ENCODE measurements around the gene HNF4A.

HNF4A gene

DNA sequence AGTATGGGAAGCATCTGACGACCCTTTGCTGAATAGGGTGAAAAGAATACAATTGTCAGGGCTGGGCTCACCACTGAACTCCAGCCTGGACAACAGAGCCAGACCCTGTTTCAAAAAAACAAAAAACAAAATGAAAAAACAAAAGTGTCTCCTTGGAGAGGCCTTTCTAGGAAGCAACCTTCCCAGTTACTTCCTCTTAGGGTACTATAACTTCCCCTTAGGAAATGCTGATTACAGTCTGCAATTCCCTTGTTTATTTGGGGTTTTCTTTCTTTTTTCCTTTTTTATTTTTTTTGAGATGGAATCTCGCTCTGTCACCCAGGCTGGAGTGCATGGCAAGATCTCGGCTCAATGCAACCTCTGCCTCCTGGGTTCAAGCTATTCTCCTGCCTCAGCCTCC, 99.6 kb downstream of the HNF4A start:
- Mint-ChIP-seq H3K27me3 (ENCODE audit: low read depth) (no peaks in the 10 kb centered on the region), H3K36me3 (ENCODE audit: low read depth) (no peaks in the 10 kb centered on the region), H3K4me3 (no peak overlapping the region), H3K4me1 (ENCODE audit: low read depth) (no peaks in the 10 kb centered on the region), H3K27ac (no peak overlapping the region), H3K9me3 (no peaks in the 10 kb centered on the region)
- DNase-seq (ENCODE audit: low spot score) = no peak

DNA sequence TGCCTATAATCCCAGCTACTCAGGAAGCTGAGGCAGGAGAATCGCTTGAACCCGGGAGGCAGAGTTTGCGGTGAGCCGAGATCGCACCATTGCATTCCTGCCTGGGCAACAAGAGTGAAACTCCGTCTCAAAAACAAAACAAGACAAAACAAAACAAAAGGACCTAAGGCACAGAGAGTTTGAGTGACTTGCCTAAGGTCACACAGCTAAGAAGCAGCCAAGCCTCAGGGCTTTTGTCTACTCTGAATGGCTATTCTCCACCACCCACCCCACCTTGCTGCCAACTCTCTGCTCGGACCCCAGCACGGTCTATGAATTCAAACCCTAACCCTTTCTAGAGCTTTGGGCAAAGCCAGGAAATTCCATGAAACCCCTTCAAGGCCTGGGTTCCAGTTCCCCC, 101.1 kb downstream of the HNF4A start:
- Mint-ChIP-seq H3K4me1 (ENCODE audit: low read depth) (no peaks in the 10 kb centered on the region), H3K9me3 (no peaks in the 10 kb centered on the region), H3K4me3 (no peak overlapping the region), H3K27ac (no peak overlapping the region), H3K27me3 (ENCODE audit: low read depth) (no peaks in the 10 kb centered on the region), H3K36me3 (ENCODE audit: low read depth) (no peaks in the 10 kb centered on the region)
- DNase-seq (ENCODE audit: low spot score) = no peak

GRCh38 chr20:44457016-44457415, 101.5 kb downstream of the HNF4A start:
- no peaks in the 10 kb centered on the region for H3K27me3 Mint-ChIP-seq (ENCODE audit: low read depth)
- no peak overlapping the region for H3K4me3 Mint-ChIP-seq
- no peaks in the 10 kb centered on the region for H3K9me3 Mint-ChIP-seq
- H3K4me1 Mint-ChIP-seq (ENCODE audit: low read depth) = no peaks in the 10 kb centered on the region
- no peak for DNase-seq (ENCODE audit: low spot score)
- H3K27ac Mint-ChIP-seq = no peak overlapping the region
- H3K36me3 Mint-ChIP-seq (ENCODE audit: low read depth) = no peaks in the 10 kb centered on the region

- no peaks in the 10 kb centered on the region for H3K36me3 Mint-ChIP-seq (ENCODE audit: low read depth)
- no peaks in the 10 kb centered on the region for H3K27me3 Mint-ChIP-seq (ENCODE audit: low read depth)
- H3K4me1 Mint-ChIP-seq (ENCODE audit: low read depth) = no peaks in the 10 kb centered on the region
- no peaks in the 10 kb centered on the region for H3K9me3 Mint-ChIP-seq
- DNase-seq (ENCODE audit: low spot score) = no peak
- no peak overlapping the region for H3K4me3 Mint-ChIP-seq
- no peak overlapping the region for H3K27ac Mint-ChIP-seq
Observed at GRCh38 chr20:44459271-44459670, 103.8 kb downstream of the HNF4A start.

DNA sequence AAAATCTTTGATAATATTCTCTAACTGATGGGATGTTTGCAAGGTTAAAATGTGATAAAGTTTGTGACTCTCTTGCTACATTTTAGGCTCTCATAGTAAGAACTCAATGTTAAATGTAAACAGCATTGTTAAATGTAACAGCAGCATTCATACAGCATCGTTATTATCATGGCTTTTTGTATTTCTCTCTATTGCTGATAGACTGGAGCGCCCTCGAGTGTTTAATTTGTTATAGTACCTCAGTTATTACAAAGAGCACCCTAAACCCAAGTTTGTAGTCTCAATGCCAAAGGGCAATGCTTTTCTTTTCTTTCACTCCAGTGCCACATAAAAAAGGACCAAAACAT, 105.3 kb downstream of the HNF4A start:
- no peak for DNase-seq (ENCODE audit: low spot score)
- no peak overlapping the region for H3K27ac Mint-ChIP-seq
- no peaks in the 10 kb centered on the region for H3K36me3 Mint-ChIP-seq (ENCODE audit: low read depth)
- H3K4me3 Mint-ChIP-seq = no peak overlapping the region
- no peaks in the 10 kb centered on the region for H3K9me3 Mint-ChIP-seq
- H3K27me3 Mint-ChIP-seq (ENCODE audit: low read depth) = no peaks in the 10 kb centered on the region
- H3K4me1 Mint-ChIP-seq (ENCODE audit: low read depth) = no peaks in the 10 kb centered on the region

- H3K4me1 Mint-ChIP-seq (ENCODE audit: low read depth) = no peaks in the 10 kb centered on the region
- no peaks in the 10 kb centered on the region for H3K27me3 Mint-ChIP-seq (ENCODE audit: low read depth)
- H3K36me3 Mint-ChIP-seq (ENCODE audit: low read depth) = no peaks in the 10 kb centered on the region
- H3K9me3 Mint-ChIP-seq = no peaks in the 10 kb centered on the region
- no peak overlapping the region for H3K4me3 Mint-ChIP-seq
- DNase-seq (ENCODE audit: low spot score) = no peak
- H3K27ac Mint-ChIP-seq = no peak overlapping the region
Observed at GRCh38 chr20:44461142-44461802, 105.8 kb downstream of the HNF4A start.

GRCh38 chr20:44461803-44462174, 106.3 kb downstream of the HNF4A start:
- Mint-ChIP-seq H3K4me3 (no peak overlapping the region), H3K27me3 (ENCODE audit: low read depth) (no peaks in the 10 kb centered on the region), H3K36me3 (ENCODE audit: low read depth) (no peaks in the 10 kb centered on the region), H3K4me1 (ENCODE audit: low read depth) (no peaks in the 10 kb centered on the region), H3K9me3 (no peaks in the 10 kb centered on the region), H3K27ac (no peak overlapping the region)
- no peak for DNase-seq (ENCODE audit: low spot score)

- no peaks in the 10 kb centered on the region for H3K4me1 Mint-ChIP-seq (ENCODE audit: low read depth)
- no peak for DNase-seq (ENCODE audit: low spot score)
- no peaks in the 10 kb centered on the region for H3K9me3 Mint-ChIP-seq
- no peak overlapping the region for H3K4me3 Mint-ChIP-seq
- H3K27me3 Mint-ChIP-seq (ENCODE audit: low read depth) = peaks cover 3% of the 10 kb centered on the region
- H3K36me3 Mint-ChIP-seq (ENCODE audit: low read depth) = no peaks in the 10 kb centered on the region
- H3K27ac Mint-ChIP-seq = no peak overlapping the region
Observed at GRCh38 chr20:44463466-44463865, 108.0 kb downstream of the HNF4A start.

GRCh38 chr20:44464514-44464913, 109.0 kb downstream of the HNF4A start:
- H3K4me1 Mint-ChIP-seq (ENCODE audit: low read depth) = no peaks in the 10 kb centered on the region
- H3K9me3 Mint-ChIP-seq = no peaks in the 10 kb centered on the region
- no peak overlapping the region for H3K4me3 Mint-ChIP-seq
- no peak for DNase-seq (ENCODE audit: low spot score)
- H3K27me3 Mint-ChIP-seq (ENCODE audit: low read depth) = peaks cover 3% of the 10 kb centered on the region
- H3K27ac Mint-ChIP-seq = no peak overlapping the region
- no peaks in the 10 kb centered on the region for H3K36me3 Mint-ChIP-seq (ENCODE audit: low read depth)

DNA sequence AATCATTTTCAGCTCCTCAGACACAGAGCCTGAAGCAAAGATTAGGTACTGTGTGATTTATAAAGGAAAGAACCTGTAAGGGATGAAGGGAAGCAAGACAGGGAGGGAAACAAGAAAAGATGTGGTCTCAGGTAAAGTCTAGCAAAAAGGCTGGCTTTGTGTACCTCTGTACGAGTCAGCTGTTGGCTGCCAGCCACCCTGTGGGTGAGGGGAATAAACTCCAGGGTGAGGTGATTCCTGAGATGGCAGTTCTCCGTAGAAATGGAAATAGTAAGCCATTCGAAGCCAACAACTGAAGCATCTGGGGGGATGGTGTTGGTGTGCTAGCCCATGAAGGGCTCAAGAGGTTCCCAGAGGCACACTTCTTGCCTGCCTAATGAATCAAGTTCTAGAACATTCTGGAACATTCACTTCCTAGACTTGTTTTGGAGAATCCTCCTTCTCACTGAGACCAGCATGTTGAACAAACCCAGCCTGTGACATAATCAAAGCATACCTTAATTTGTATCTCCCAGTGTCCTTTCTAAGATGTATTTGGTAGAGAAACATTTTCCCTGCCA, 109.6 kb downstream of the HNF4A start:
- H3K4me1 Mint-ChIP-seq (ENCODE audit: low read depth) = no peaks in the 10 kb centered on the region
- H3K4me3 Mint-ChIP-seq = no peak overlapping the region

GRCh38 chr20:44467289-44467883, 111.9 kb downstream of the HNF4A start:
- Mint-ChIP-seq H3K4me1 (ENCODE audit: low read depth) (no peaks in the 10 kb centered on the region), H3K4me3 (no peak overlapping the region)

More for the DNA sequence above, 109.6 kb downstream of the HNF4A start:
- Mint-ChIP-seq H3K27me3 (ENCODE audit: low read depth) (peaks cover 3% of the 10 kb centered on the region), H3K9me3 (no peaks in the 10 kb centered on the region), H3K27ac (no peak overlapping the region), H3K36me3 (ENCODE audit: low read depth) (no peaks in the 10 kb centered on the region)
- DNase-seq (ENCODE audit: low spot score) = no peak

GRCh38 chr20:44468044-44468782, 112.7 kb downstream of the HNF4A start:
- Mint-ChIP-seq H3K4me3 (no peak overlapping the region), H3K4me1 (ENCODE audit: low read depth) (no peaks in the 10 kb centered on the region), H3K27ac (no peak overlapping the region), H3K9me3 (no peaks in the 10 kb centered on the region), H3K27me3 (ENCODE audit: low read depth) (peaks cover 3% of the 10 kb centered on the region), H3K36me3 (ENCODE audit: low read depth) (no peaks in the 10 kb centered on the region)
- DNase-seq (ENCODE audit: low spot score) = no peak

More at GRCh38 chr20:44467289-44467883, 111.9 kb downstream of the HNF4A start:
- Mint-ChIP-seq H3K27me3 (ENCODE audit: low read depth) (peaks cover 3% of the 10 kb centered on the region), H3K9me3 (no peaks in the 10 kb centered on the region), H3K27ac (no peak overlapping the region), H3K36me3 (ENCODE audit: low read depth) (no peaks in the 10 kb centered on the region)
- no peak for DNase-seq (ENCODE audit: low spot score)

DNA sequence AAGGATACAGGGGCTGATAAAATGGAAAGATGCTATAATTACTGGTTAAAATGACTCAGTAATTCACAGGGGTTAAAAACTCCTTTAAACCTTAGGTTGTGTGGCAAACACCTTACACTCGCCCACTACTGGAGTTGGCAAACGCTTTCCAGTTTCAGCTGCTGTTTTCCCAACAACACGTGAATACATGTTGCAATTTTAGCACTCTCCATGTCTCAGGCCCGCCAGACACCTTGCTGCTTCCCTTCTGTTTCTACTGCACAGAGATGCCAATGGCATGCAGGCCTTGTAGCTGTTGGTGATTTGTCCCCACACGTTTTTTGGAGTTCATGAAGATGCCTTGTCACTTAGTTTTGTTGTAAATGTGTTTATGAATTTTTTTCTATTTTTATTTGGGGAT, 114.8 kb downstream of the HNF4A start:
- Mint-ChIP-seq H3K27ac (no peak overlapping the region), H3K4me1 (ENCODE audit: low read depth) (peaks cover 4% of the 10 kb centered on the region), H3K4me3 (no peak overlapping the region), H3K36me3 (ENCODE audit: low read depth) (no peaks in the 10 kb centered on the region), H3K27me3 (ENCODE audit: low read depth) (peaks cover 3% of the 10 kb centered on the region), H3K9me3 (no peaks in the 10 kb centered on the region)
- DNase-seq (ENCODE audit: low spot score) = no peak

DNA sequence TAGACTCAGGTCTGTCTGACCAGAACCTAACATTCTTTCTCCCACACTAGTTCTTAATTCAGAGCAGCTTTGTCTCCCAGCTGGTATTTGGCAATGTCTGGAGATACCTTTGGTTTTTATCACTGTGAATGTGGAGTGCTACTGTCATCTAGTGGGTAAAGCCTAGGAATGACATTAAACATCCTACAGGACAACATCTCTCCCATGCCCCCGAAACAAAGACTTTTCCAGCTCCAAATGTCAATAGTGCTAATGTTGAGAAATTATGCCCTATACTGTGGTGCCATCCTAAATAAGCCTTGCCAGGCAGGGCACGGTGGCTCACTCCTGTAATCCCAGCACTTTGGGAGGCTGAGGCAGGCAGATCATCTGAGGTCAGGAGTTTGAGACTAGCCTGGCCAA, 116.0 kb downstream of the HNF4A start:
- no peak overlapping the region for H3K4me3 Mint-ChIP-seq
- H3K9me3 Mint-ChIP-seq = no peaks in the 10 kb centered on the region
- H3K4me1 Mint-ChIP-seq (ENCODE audit: low read depth) = peaks cover 12% of the 10 kb centered on the region
- H3K27me3 Mint-ChIP-seq (ENCODE audit: low read depth) = peaks cover 3% of the 10 kb centered on the region
- no peak overlapping the region for H3K27ac Mint-ChIP-seq
- no peaks in the 10 kb centered on the region for H3K36me3 Mint-ChIP-seq (ENCODE audit: low read depth)
- DNase-seq (ENCODE audit: low spot score) = no peak
